Skeletal muscle cell (primary cell): ENCODE measurements around the gene CPAMD8.
"Not testable (repeated sequence)": the region's sequence is repeated elsewhere in the genome, so short reads cannot be mapped to it uniquely, and the experiment has no call there.

Experiments
- DNase-seq: peaks from one replicate; pipeline ENCODE4 v3.0.0-alpha.2; 2010; ENCODE audit warnings: low read depth
- H3K4me3 ChIP-seq: 2 replicates; pipeline ENCODE4 v1.5.1; 2011; ENCODE audit warnings: low read depth, mild to moderate bottlenecking, control low read depth, low read length, moderate library complexity

Gene CPAMD8

GRCh38 chr19:16957151-16957701 lies 69.4 kb downstream of the CPAMD8 start:
- DNase-seq: peak; percentile 5

GRCh38 chr19:16955161-16955560 lies 71.4 kb downstream of the CPAMD8 start:
- H3K4me3 ChIP-seq: no peak overlapping the region
- DNase-seq: no peak

More at GRCh38 chr19:16957151-16957701, 69.4 kb downstream of the CPAMD8 start:
- no peak overlapping the region for H3K4me3 ChIP-seq

DNA sequence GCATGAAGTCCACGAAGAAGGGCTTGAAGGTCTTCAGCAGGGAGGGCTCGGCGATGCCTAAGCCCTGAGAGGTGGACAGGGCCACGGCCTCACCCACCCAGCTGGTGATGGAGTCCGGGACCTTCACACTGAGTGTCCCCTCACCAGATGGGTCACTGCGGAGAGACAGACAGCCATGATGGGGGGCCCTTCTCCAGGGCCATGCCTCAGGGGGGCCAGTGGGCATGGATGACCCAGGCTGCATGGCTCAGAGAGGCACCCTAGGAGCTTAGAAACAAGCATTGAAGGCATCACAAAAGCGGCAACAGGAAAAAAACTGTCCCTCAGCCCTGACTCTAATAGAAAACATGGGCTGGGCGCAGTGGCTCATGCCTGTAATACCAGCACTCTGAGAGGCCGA lies 74.6 kb downstream of the CPAMD8 start:
- no peak overlapping the region for H3K4me3 ChIP-seq
- no peak for DNase-seq

DNA sequence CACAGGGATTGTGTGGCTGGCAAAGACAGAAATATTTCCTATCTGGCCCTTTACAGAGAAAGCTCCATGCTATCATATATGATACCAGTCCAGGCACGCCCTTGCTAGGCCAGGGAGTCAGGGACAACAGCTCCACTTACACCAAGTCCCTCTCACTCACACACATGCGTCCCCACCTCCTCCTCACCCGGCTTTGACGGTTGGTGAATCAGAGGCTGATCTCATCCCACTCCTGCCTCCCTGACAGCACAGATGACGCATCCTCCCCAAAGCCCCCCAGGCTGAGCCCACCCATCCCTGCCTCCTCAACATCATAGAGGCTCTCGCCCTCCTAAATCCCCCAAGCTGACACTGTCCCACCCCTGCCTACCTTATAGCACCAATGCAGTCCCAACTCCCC lies 75.1 kb downstream of the CPAMD8 start:
- no peak for DNase-seq
- no peak overlapping the region for H3K4me3 ChIP-seq

DNA sequence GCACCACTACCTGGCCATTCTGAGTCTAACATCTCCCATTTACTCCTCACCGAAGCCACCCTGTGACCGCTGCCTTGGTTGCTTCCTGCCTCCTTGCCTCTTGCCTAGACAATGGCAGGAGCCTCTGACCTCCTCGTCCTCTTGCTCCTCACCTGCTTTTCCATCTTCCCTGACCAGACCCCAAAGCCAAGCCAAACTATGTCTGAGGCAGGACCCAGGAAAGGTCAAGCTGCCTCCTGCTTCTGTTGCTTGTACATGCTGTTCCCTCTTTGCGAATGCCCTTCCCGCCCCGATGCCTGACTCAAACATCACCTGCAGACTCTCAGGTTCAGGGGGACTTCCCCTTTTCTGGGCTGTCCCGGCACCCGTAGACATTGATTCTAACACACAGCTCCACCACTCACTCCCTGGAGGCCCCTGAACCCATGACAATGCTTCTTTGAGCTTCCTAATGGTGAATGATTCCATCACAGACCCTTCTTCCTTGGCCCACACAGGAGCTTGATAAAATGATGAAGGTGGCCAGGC lies 77.0 kb downstream of the CPAMD8 start:
- no peak overlapping the region for H3K4me3 ChIP-seq
- DNase-seq: no peak

DNA sequence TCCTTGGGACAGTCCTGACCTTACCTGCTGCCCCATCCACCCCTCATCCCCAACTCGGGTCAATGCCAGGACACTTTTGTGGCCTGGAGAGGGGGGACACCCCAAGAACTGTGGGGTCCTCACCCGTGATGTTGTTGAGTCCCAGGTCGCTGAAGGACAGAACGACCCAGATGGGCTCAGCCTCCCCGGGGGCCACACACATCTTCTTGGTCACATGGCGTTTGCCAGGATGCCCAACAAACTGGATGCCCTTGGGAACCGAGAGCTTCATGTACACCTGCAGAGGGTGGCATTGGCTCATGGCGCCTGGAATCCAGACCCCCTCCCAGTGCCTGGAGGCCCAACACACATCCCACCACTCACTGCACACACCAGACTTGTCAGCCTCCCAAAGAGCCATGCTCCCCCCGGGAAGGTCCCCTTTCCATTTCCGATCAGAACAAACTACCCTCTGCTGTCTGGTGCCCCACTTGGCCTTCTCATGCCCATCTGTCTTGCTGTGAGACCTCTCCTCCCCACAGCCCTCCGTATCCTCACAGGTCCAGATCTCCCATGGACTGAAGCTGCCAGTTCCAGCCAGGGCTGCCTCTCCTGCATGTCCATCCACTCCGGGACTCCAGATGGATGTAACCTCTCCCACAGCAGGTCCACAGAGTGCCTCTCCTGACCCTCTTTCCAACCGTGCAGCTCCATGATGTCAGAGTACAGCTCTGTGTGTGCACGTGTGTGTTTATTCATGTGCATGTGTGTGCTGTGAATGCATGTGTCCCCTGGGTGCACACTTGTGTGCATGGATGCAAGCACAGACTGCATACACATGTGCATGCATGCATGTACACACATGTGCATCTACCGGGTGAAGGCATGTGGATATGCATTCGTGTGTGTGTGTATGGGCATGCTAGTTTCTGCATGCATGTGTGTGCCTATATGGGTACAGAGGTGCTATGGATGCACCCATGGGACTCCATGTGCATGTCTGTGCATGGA lies 79.4 kb downstream of the CPAMD8 start:
- no peak for DNase-seq
- no peak overlapping the region for H3K4me3 ChIP-seq

DNA sequence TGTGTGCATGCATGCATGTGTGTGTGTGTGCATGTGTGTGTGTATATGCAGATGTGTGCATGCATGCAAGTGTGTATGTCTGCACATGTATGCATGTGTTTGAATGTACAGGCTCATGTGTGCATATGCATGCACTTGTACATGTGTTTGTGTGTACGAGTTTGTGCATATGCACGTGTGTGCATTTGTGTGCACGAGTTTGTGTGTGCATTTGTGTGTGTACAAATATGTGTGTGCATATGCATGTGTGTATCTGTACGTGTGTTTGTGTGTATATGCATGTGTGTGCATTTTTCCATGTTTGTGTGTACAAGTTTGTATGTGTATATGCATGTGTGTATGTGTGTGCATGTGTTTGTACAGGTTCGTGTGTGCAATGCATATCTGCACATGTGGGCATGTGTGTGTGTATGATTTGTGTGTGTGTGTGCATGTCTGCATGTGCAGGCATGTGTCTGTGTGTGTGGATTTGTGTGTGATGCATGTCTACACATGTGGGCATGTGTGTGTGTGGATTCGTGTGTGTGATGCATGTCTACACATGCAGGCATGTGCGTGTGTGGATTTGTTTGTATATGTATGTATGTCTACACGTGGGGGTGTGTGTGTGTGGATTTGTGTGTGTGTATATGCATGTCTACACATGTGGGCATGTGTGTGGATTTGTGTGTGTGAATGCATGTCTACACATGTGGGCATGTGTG lies 80.7 kb downstream of the CPAMD8 start:
- no peak overlapping the region for H3K4me3 ChIP-seq
- DNase-seq: no peak

- H3K4me3 ChIP-seq: no peak overlapping the region
- DNase-seq: no peak
Measured at GRCh38 chr19:16945364-16945714, 81.3 kb downstream of the CPAMD8 start.

GRCh38 chr19:16944626-16945363 lies 81.8 kb downstream of the CPAMD8 start:
- no peak for DNase-seq

GRCh38 chr19:16943942-16944625 lies 82.5 kb downstream of the CPAMD8 start:
- no peak overlapping the region for H3K4me3 ChIP-seq
- no peak for DNase-seq

More at GRCh38 chr19:16944626-16945363, 81.8 kb downstream of the CPAMD8 start:
- no peak overlapping the region for H3K4me3 ChIP-seq

- H3K4me3 ChIP-seq, DNase-seq: not testable (repeated sequence)
Measured at GRCh38 chr19:16943090-16943489, 83.5 kb downstream of the CPAMD8 start.

DNA sequence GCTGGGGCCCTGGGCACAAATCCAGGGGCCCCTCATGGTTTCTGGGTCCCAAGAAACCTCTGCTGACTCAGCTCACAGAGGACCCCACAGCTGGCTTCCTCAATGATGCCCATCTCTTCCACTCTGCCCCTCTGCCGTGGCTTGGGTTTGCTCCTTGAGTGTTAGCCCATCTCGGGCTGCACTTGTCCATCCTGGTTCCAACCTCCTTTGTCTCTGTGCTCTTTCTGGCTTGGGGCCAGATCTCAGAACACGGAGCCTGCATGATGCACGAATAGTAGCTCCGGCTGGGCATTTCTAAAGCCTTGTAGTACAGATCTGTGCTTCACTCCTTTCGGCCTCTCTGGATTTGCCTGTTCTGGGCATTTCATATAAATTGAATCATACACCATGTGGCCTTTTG lies 84.0 kb downstream of the CPAMD8 start:
- no peak overlapping the region for H3K4me3 ChIP-seq
- no peak for DNase-seq

- DNase-seq: no peak
Measured at GRCh38 chr19:16940626-16941025, 86.0 kb downstream of the CPAMD8 start.

DNA sequence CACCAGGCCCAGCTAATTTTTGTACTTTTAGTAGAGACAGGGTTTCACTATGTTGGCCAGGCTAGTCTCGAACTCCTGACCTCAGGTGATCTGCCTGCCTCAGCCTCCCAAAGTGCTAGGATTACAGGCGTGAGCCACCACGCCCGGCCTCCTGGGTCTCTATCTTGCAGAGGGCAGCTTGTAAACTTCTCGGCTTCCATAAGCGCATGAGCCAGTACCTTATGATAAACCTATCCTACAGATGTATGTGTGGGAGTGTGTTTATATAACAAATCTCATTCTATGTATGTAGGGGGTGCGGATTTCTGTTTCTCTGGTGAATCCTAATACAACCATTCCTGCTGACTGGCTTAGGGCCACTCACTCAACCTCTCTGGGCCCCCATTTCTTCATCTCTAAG lies 86.5 kb downstream of the CPAMD8 start:
- H3K4me3 ChIP-seq, DNase-seq: not testable (repeated sequence)

More at GRCh38 chr19:16940626-16941025, 86.0 kb downstream of the CPAMD8 start:
- no peak overlapping the region for H3K4me3 ChIP-seq

GRCh38 chr19:16938211-16938610 lies 88.4 kb downstream of the CPAMD8 start:
- no peak overlapping the region for H3K4me3 ChIP-seq
- DNase-seq: no peak

DNA sequence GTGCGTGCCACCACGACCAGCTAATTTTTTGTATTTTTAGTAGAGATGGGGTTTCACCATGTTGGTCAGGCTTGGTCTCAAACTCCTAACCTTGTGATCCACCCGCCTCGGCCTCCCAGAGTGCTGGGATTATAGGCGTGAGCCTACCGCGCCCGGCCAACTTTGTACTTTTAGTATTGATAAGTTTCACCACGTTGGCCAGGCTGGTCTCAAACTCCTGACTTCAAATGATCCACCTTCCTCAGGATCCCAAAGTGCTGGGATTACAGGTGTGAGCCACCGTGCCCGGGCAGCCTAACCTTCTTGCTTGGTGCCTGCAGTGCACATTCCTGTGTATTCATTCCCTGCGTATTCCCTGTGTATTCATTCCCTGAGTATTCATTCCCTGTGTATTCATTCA lies 88.8 kb downstream of the CPAMD8 start:
- not testable (repeated sequence) for DNase-seq, H3K4me3 ChIP-seq

- no peak overlapping the region for H3K4me3 ChIP-seq
- no peak for DNase-seq
Measured at GRCh38 chr19:16936901-16937300, 89.7 kb downstream of the CPAMD8 start.

DNA sequence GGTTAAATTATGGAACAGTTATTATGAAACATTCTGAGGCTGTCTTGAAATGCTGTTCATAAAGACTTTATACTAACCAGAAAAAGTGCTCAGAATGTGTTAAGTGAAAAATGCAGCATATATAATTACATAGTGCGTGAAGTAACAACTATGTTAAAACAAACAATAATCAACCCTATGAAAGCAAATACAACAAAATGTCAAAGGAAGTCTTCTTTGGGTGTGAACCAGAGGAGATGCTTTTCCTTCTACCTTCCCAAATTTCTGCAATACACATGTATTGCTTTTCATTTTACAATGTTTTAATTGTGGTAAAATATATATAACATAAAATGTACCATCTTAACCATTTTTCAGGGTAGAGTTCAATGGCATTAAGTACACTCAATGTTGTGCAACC lies 92.1 kb downstream of the CPAMD8 start:
- DNase-seq: no peak
- no peak overlapping the region for H3K4me3 ChIP-seq

- DNase-seq: no peak
- no peak overlapping the region for H3K4me3 ChIP-seq
Measured at GRCh38 chr19:16931306-16931705, 95.3 kb downstream of the CPAMD8 start.
